CD14-positive monocyte (primary cell): ENCODE results near the gene ZNF76. TPM values are rescaled to one million over a fixed set of nuclear protein-coding genes. Genes with fewer than 3 reads are reported as not detected.

Source experiments
- DNase-seq, 3 donors: peaks; one replicate each; pipeline ENCODE4 v3.0.0-alpha.2; 2011 to 2022
- H2AFZ ChIP-seq: 2 replicates; pipeline ENCODE4 v1.6.0; 2012; ENCODE audit warnings: mild to moderate bottlenecking, low read depth, low read length, inconsistent platforms; ENCODE audit not compliant: insufficient read depth, poor library complexity, severe bottlenecking
- H3K27ac ChIP-seq, 2 donors: 1 replicate in 1 of 2; 2 replicates in 1 of 2; pipeline ENCODE4 v1.5.1; 2012 to 2013; ENCODE audit warnings: low read length in 2 of 2, control low read depth in 1 of 2, inconsistent platforms in 1 of 2, low read depth in 1 of 2, mild to moderate bottlenecking in 1 of 2
- H3K27me3 ChIP-seq, 2 donors: one replicate each; pipeline versions ENCODE4 v1.6.0 to v1.6.1; 2011 to 2013; ENCODE audit warnings: low read length in 2 of 2; ENCODE audit not compliant: control insufficient read depth in 2 of 2, insufficient read depth in 2 of 2
- H3K36me3 ChIP-seq, 2 donors: replicated peaks in 1 of 2; 1 replicate in 1 of 2; 2 replicates in 1 of 2; pipeline versions ENCODE4 v1.5.1 to v1.6.1; 2012 to 2013; ENCODE audit warnings: low read length in 2 of 2, control low read depth in 1 of 2, inconsistent platforms in 1 of 2, mild to moderate bottlenecking in 1 of 2; ENCODE audit not compliant: insufficient read depth in 2 of 2, control insufficient read depth in 1 of 2
- H3K4me1 ChIP-seq, 2 donors: 1 replicate in 1 of 2; 2 replicates in 1 of 2; pipeline versions ENCODE4 v1.5.1 to v1.6.1; 2012 to 2013; ENCODE audit warnings: low read length in 2 of 2, control low read depth in 1 of 2, inconsistent platforms in 1 of 2, mild to moderate bottlenecking in 1 of 2, moderate library complexity in 1 of 2; ENCODE audit not compliant: insufficient read depth in 2 of 2, control insufficient read depth in 1 of 2
- H3K4me2 ChIP-seq: replicated peaks from 2 replicates; pipeline ENCODE3; 2012; ENCODE audit warnings: low read length, moderate library complexity, mild to moderate bottlenecking; ENCODE audit not compliant: poor library complexity, severe bottlenecking; ENCODE audit errors: extremely low read depth
- H3K4me3 ChIP-seq, 3 experiments: fragments of 200-600 bp in 1 of 3; sonication (generic) in 1 of 3; replicated peaks in 1 of 3; 1 replicate in 2 of 3; 2 replicates in 1 of 3; pipeline ENCODE4 v1.5.1; 2011 to 2013; ENCODE audit warnings: low read length in 3 of 3, mild to moderate bottlenecking in 3 of 3, control low read depth in 2 of 3, low read depth in 2 of 3, inconsistent platforms in 1 of 3, moderate library complexity in 1 of 3
- H3K79me2 ChIP-seq: 2 replicates; pipeline ENCODE4 v1.6.0; 2012; ENCODE audit warnings: mild to moderate bottlenecking, control low read depth, inconsistent platforms, low read length, moderate library complexity; ENCODE audit not compliant: insufficient read depth
- H3K9ac ChIP-seq: 2 replicates; pipeline ENCODE4 v1.6.0; 2017; ENCODE audit warnings: low read length, mild to moderate bottlenecking; ENCODE audit not compliant: insufficient read depth, poor library complexity, severe bottlenecking
- H3K9me3 ChIP-seq, 2 donors: replicated peaks in 1 of 2; 1 replicate in 1 of 2; 2 replicates in 1 of 2; pipeline versions ENCODE4 v1.5.1 to v1.6.1; 2012 to 2013; ENCODE audit warnings: low read length in 2 of 2, control low read depth in 1 of 2; ENCODE audit not compliant: control insufficient read depth in 1 of 2, insufficient read depth in 1 of 2
- H4K20me1 ChIP-seq: 2 replicates; pipeline ENCODE4 v1.6.0; 2012; ENCODE audit warnings: mild to moderate bottlenecking, low read length, control low read depth, moderate library complexity; ENCODE audit not compliant: insufficient read depth
- H3K27ac Mint-ChIP-seq, 7 donors: one replicate each; pipeline ENCODE4 v1.8.0; 2020; ENCODE audit warnings: mild to moderate bottlenecking in 7 of 7, mixed read lengths in 7 of 7, moderate library complexity in 6 of 7, inconsistent platforms in 2 of 7
- H3K27me3 Mint-ChIP-seq, 3 donors: one replicate each; pipeline ENCODE4 v1.8.0; 2021 to 2022; ENCODE audit warnings: low read depth in 3 of 3, mild to moderate bottlenecking in 3 of 3, mixed read lengths in 3 of 3, moderate library complexity in 3 of 3, inconsistent platforms in 1 of 3
- H3K36me3 Mint-ChIP-seq, 2 donors: one replicate each; pipeline ENCODE4 v1.8.0; 2020; ENCODE audit warnings: mixed read lengths in 2 of 2, inconsistent platforms in 1 of 2, mild to moderate bottlenecking in 1 of 2
- H3K4me1 Mint-ChIP-seq: one replicate; pipeline ENCODE4 v1.8.0; 2020; ENCODE audit warnings: mild to moderate bottlenecking, mixed read lengths
- H3K4me3 Mint-ChIP-seq, 2 donors: one replicate each; pipeline ENCODE4 v1.8.0; 2020; ENCODE audit warnings: mild to moderate bottlenecking in 2 of 2, mixed read lengths in 2 of 2, moderate library complexity in 1 of 2
- H3K9me3 Mint-ChIP-seq, 7 donors: one replicate each; pipeline ENCODE4 v1.8.0; 2020 to 2022; ENCODE audit warnings: mixed read lengths in 7 of 7, mild to moderate bottlenecking in 6 of 7, moderate library complexity in 6 of 7, inconsistent platforms in 2 of 7
- WGBS: methylation state at CpG from one replicate; pipeline ENCODE4 v1.1.5; 2013; ENCODE audit warnings: missing lambda C conversion rate; ENCODE audit not compliant: insufficient coverage; 5-methylcytosine and 5-hydroxymethylcytosine counted together
- intact Hi-C, 2 donors: fragments of 100-400 bp; cut with micrococcal nuclease; formaldehyde crosslinking; loops; one replicate each; pipeline versions ENCODE4 v1.15.0 to v1.15.1; 2023
- polyA plus RNA-seq, 3 donors: library from polyadenylated mRNA; depleted of rRNA in 1 of 3; unstranded in 2 of 3; stranded (reverse) in 1 of 3; fragments of 300-500 nt in 2 of 3; fragments of >200 nt in 1 of 3; fragmentation: Illumina TruSeq in 2 of 3; gene quantifications; 1 replicate in 2 of 3; 2 replicates in 1 of 3; pipeline ENCODE4 v1.2.3, GENCODE V29; 2012 to 2021
- TF ChIP-seq, protein P1 (sequence below): fragments of 200-600 bp; IDR thresholded peaks from one replicate; pipeline ENCODE4 v1.8.0; 2022; ENCODE audit warnings: antibody characterized with exemption, mild to moderate bottlenecking

ZNF76 gene
- polyA plus RNA-seq, 3 donors = 6.8 to 49.7 (median 9.6) TPM

- H3K36me3 Mint-ChIP-seq = peaks cover 61 to 89% of the 10 kb centered on the region in 2 donors
These were observed 52.0 kb downstream of the ZNF76 start for GRCh38 chr6:35311390-35312075.

GRCh38 chr6:35312076-35312800 is 52.7 kb downstream of the ZNF76 start:
- Histone ChIP-seq H3K9ac (peak overlapping the region; percentile 44), H3K9me3 (no peaks in the 10 kb centered on the region), H3K27me3 (no peaks in the 10 kb centered on the region), H2AFZ (peak overlapping the region; percentile 63), H3K27ac (peak overlapping the region; percentile 47 to 81), H3K79me2 (peaks cover 58% of the 10 kb centered on the region), H3K36me3 (peaks cover 32 to 67% of the 10 kb centered on the region in 2 donors), H4K20me1 (peaks cover 58% of the 10 kb centered on the region), H3K4me3 (peak overlapping the region in 1 of 3 experiments; percentile 58), H3K4me1 (peaks cover 42 to 48% of the 10 kb centered on the region in 2 donors), H3K4me2 (peak overlapping the region; percentile 57)
- TF ChIP-seq, protein P1, sequence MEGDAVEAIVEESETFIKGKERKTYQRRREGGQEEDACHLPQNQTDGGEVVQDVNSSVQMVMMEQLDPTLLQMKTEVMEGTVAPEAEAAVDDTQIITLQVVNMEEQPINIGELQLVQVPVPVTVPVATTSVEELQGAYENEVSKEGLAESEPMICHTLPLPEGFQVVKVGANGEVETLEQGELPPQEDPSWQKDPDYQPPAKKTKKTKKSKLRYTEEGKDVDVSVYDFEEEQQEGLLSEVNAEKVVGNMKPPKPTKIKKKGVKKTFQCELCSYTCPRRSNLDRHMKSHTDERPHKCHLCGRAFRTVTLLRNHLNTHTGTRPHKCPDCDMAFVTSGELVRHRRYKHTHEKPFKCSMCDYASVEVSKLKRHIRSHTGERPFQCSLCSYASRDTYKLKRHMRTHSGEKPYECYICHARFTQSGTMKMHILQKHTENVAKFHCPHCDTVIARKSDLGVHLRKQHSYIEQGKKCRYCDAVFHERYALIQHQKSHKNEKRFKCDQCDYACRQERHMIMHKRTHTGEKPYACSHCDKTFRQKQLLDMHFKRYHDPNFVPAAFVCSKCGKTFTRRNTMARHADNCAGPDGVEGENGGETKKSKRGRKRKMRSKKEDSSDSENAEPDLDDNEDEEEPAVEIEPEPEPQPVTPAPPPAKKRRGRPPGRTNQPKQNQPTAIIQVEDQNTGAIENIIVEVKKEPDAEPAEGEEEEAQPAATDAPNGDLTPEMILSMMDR = no peak
- H3K27ac Mint-ChIP-seq = peak overlapping the region; percentile 45 to 96 (median 92)
- H3K27me3 Mint-ChIP-seq = no peaks in the 10 kb centered on the region
- intact Hi-C loops = loop anchor here in 1 of 2 donors (2.0 kb wide), 1 partner anchor 13 kb away; no protein-coding TSS in a partner anchor
- H3K9me3 Mint-ChIP-seq = no peaks in the 10 kb centered on the region
- DNase-seq = no peak
- peak overlapping the region in 1 of 2 donors; percentile 77 for H3K4me3 Mint-ChIP-seq
- H3K4me1 Mint-ChIP-seq = peaks cover 52% of the 10 kb centered on the region
- 89% methylated on average over 13 of the region's 19 CpGs for WGBS
- peaks cover 61 to 89% of the 10 kb centered on the region in 2 donors for H3K36me3 Mint-ChIP-seq

More at GRCh38 chr6:35311390-35312075, 52.0 kb downstream of the ZNF76 start:
- Histone ChIP-seq H3K4me2 (peak overlapping the region; percentile 57), H3K27me3 (no peaks in the 10 kb centered on the region), H3K4me1 (peaks cover 42 to 48% of the 10 kb centered on the region in 2 donors), H4K20me1 (peaks cover 58% of the 10 kb centered on the region), H3K9ac (peak overlapping the region; percentile 44), H3K9me3 (no peaks in the 10 kb centered on the region), H3K79me2 (peaks cover 60% of the 10 kb centered on the region), H3K36me3 (peaks cover 28 to 67% of the 10 kb centered on the region in 2 donors), H3K27ac (peak overlapping the region; percentile 47 to 81), H2AFZ (peak overlapping the region; percentile 63), H3K4me3 (peak overlapping the region in 2 of 3 experiments; percentile 13 to 58)
- intact Hi-C loops = loop anchor here in 1 of 2 donors (2.0 kb wide), 1 partner anchor 13 kb away; no protein-coding TSS in a partner anchor
- peak in 2 of 3 donors; percentile 46 to 47 for DNase-seq
- 0% methylated on average over 3 of the region's 6 CpGs for WGBS
- H3K27me3 Mint-ChIP-seq = no peaks in the 10 kb centered on the region
- peak overlapping the region; percentile 88 to 96 (median 93) for H3K27ac Mint-ChIP-seq
- TF ChIP-seq, protein P1 = no peak
- peak overlapping the region; percentile 64 to 77 for H3K4me3 Mint-ChIP-seq
- H3K4me1 Mint-ChIP-seq = peaks cover 52% of the 10 kb centered on the region
- no peaks in the 10 kb centered on the region for H3K9me3 Mint-ChIP-seq
